GM08714 (cell line): Measurements from ENCODE around the gene RAB11FIP3.

Experiments used
- H3K4me3 ChIP-seq: fragments of 200-500 bp; sonication (Bioruptor generic); 2 replicates; pipeline ENCODE4 v1.5.1; 2014; ENCODE audit warnings: mild to moderate bottlenecking, low read length, inconsistent platforms
- ZNF274 ChIP-seq: IDR thresholded peaks from 2 replicates; pipeline ENCODE4 v1.6.1; 2012; ENCODE audit warnings: mild to moderate bottlenecking, low read depth, low read length

The RAB11FIP3 gene

DNA sequence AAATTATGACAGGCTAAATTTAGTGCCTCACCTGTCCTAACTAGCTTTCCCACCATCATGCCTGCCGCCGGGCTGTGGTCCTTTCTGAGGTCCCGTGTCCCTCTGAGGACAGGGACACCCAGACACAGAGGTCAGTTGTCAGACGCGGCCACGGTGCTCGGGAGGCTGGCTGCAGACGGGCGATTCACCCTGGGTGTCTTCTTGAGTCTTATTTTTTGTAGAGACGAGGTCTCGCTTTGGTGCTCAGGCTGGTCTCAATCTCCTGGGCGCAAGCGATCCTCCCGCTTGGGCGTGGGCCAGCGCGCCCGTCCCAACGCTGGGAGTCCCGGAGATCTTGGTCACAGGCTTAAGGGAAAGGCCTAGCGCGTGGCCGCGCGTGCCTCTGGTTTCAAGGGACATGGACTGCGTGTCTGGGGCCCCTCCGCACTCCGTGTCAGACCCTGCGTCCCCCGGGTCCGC, 797 bp upstream of the RAB11FIP3 start:
- TF ChIP-seq ZNF274 = no peak
- H3K4me3 ChIP-seq = peak overlapping the region; percentile 70; the same call in 1 of the 2 replicates

GRCh38 chr16:425740-426114, 278 bp downstream of the RAB11FIP3 start:
- no peak for TF ChIP-seq ZNF274
- H3K4me3 ChIP-seq = peak overlapping the region; percentile 61

- H3K4me3 ChIP-seq = peak overlapping the region; percentile 61
- no peak for TF ChIP-seq ZNF274
These were observed 861 bp downstream of the RAB11FIP3 start for GRCh38 chr16:426115-426905.

GRCh38 chr16:426906-427249, 1.4 kb downstream of the RAB11FIP3 start:
- TF ChIP-seq ZNF274 = no peak
- H3K4me3 ChIP-seq = peak overlapping the region; percentile 61

- TF ChIP-seq ZNF274 = no peak
- peak overlapping the region; percentile 61 for H3K4me3 ChIP-seq
These were observed 1.8 kb downstream of the RAB11FIP3 start for GRCh38 chr16:427250-427649.

GRCh38 chr16:430904-431303, 5.5 kb downstream of the RAB11FIP3 start:
- no peak overlapping the region for H3K4me3 ChIP-seq
- no peak for TF ChIP-seq ZNF274

GRCh38 chr16:440627-441026, 15.2 kb downstream of the RAB11FIP3 start:
- H3K4me3 ChIP-seq = no peak overlapping the region
- TF ChIP-seq ZNF274 = no peak

GRCh38 chr16:441447-441846, 16.0 kb downstream of the RAB11FIP3 start:
- H3K4me3 ChIP-seq = no peak overlapping the region
- TF ChIP-seq ZNF274 = no peak

DNA sequence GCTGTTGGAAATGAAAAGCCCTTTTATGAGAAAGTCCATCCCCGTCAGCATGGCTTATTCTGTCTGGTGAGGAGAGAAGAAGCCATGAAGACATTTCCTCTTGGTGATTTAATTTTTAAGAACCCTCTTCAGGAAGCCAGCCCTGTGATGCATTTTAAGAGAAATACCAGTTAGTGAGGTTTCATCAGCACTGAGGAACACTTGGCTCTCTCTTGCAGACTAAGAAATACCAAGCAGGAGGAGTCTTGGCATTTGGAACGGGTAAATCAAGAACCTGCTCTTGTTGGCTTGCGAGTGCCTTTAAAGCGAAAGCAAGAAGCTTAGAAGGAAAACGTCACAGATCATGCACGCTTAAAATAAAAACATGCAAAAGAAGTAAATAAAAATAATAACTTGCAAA, 17.5 kb downstream of the RAB11FIP3 start:
- no peak for TF ChIP-seq ZNF274
- H3K4me3 ChIP-seq = no peak overlapping the region

DNA sequence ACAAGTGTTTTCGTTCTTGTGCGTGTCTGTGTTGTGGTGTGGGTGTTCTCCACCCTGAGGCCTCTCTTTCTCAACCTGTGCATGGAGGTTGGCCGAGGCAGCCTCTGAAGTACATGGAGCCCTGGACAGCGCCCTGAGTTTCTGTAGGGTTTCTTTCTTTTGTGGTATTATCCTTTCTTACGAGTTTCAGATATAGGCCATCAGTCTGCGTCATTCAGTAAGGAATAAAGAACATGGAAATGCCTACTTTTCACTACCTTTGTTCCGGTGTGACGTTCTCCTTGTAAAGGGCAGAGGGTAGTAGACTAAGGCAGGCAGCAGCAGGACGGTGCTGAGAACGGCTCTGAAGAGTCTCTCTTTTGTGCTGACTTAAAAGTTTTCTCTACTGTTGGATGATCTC, 18.6 kb downstream of the RAB11FIP3 start:
- H3K4me3 ChIP-seq = no peak overlapping the region
- no peak for TF ChIP-seq ZNF274

- no peak overlapping the region for H3K4me3 ChIP-seq
- no peak for TF ChIP-seq ZNF274
These were observed 20.1 kb downstream of the RAB11FIP3 start for GRCh38 chr16:445566-445965.

DNA sequence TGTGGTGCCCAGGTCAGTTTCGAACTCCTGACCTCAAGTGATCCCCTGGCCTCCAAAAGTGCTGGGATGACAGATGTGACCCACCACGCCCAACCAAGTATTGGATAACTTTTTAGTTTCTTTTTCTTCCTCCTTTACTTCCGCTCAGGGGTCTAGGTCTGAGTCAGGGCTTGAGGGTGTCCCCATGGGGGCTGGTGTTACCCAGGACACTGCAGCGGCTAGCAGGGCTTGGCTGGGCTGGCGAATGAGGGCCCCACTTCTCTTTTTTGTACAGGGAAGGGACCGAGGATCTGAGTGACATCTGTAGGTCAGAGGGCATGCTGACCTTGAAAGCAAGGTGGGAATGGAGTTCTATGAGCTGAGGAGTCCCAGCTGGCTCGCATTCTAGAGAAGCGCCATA, 24.9 kb downstream of the RAB11FIP3 start:
- no peak overlapping the region for H3K4me3 ChIP-seq
- no peak for TF ChIP-seq ZNF274

DNA sequence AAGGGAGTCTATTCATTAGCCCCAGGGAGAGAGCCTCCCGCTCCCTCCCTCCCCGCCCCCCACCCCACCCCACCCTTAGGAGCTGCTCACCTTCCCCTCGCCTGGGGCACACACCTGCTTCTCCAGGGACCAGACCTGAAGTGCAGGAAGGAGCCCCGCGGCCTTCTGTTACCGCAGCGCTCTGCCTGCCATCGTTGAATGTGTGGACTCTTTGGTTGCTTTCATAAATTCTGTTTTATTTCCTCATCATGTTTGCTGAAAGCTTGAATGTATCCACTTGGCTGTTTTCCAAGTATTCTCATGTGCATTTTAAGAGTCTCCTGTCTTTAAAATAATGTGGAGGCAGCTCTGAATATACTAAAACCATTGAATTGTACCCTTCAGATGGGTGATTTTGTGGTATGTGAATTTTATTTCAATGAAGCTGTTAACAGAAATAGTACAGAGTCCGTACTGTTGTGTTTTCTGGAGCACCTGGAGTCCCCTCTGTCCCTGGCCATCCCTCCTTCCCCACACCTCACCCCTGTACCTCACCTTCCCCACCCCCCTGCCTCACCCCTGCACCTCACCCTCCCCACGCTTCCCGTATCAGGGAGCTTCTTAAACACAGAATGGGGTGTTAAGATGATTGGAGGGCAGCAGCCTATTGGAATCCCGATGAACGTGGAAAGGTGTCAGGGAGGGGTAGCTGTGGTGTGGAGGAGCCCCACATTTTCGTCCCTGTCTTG, 25.5 kb downstream of the RAB11FIP3 start:
- no peak overlapping the region for H3K4me3 ChIP-seq

GRCh38 chr16:454397-454940, 29.0 kb downstream of the RAB11FIP3 start:
- no peak for TF ChIP-seq ZNF274
- no peak overlapping the region for H3K4me3 ChIP-seq

More for the DNA sequence above, 25.5 kb downstream of the RAB11FIP3 start:
- TF ChIP-seq ZNF274 = no peak

GRCh38 chr16:455453-455852, 30.0 kb downstream of the RAB11FIP3 start:
- TF ChIP-seq ZNF274 = no peak
- H3K4me3 ChIP-seq = no peak overlapping the region

DNA sequence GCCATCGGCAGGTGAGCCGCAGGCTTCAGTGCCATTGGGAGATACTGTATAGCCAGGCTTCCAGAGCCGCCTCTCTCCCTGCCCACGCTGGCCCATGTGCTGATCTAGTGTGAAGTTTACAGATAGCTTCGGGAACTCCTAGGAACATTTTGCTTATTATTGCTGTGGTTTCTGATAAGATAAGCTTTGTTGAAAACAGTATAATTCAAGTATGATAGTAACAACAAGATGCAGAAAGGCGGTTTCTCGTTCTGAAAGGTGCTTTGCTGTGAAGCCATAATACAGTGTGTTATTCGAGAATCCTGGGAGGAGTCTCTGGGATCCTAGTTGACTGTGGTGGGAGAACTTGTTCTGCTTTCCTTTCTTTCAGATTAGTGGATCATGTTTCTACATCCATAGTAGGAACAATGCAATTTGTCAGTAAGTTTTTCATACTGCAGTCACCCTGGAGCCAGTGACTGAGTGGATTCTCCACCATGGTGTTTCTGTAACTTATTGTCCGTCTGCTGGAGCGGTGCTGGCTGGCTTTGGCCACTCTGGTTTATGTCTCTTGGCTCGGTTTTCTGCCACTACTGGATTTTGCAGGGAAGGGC, 31.5 kb downstream of the RAB11FIP3 start:
- no peak for TF ChIP-seq ZNF274
- H3K4me3 ChIP-seq = no peak overlapping the region
